Gastroesophageal sphincter (tissue), 3 donors: ENCODE results near the gene PTPRN2.

ENCODE experiments used
- CTCF ChIP-seq, 4 experiments: fragments of 200-600 bp in 2 of 4; fragments of 450-650 bp in 2 of 4; sonication (generic) in 1 of 4; IDR thresholded peaks; one replicate each; pipeline ENCODE4 v1.5.1; 2017 to 2019; ENCODE audit warnings: antibody characterized with exemption in 4 of 4, mild to moderate bottlenecking in 2 of 4, moderate library complexity in 2 of 4
- POLR2A ChIP-seq, 2 donors: fragments of 450-650 bp; IDR thresholded peaks; one replicate each; pipeline ENCODE4 v1.6.1; 2017; ENCODE audit warnings: antibody characterized with exemption in 2 of 2, mild to moderate bottlenecking in 2 of 2, moderate library complexity in 1 of 2
- POLR2AphosphoS5 ChIP-seq: sonication (generic); formaldehyde crosslinking; IDR thresholded peaks from one replicate; pipeline ENCODE4 v1.6.1; 2017; ENCODE audit warnings: antibody characterized with exemption

- TF ChIP-seq CTCF (IDR thresholded peaks at IDR 0.05) (no peak), POLR2A (IDR thresholded peaks at IDR 0.05) (no peak), POLR2AphosphoS5 (no peak)
Measured at GRCh38 chr7:158001621-158002320, 585.9 kb downstream of the PTPRN2 start.
